ENCODE results near the gene KIF9. TPM values are rescaled to one million over a fixed set of nuclear protein-coding genes. Genes with fewer than 3 reads are reported as not detected.

KIF9 gene
- total and polyA plus RNA-seq, 2 of the 8 experiments (the other 6 are each of a cell fraction or from before 2014, with no cell fraction given), result 5.0 to 8.0 TPM

- no peak for FAIRE-seq
- POLR2A ChIA-PET (ENCODE audit: partially characterized antibody), result interaction anchor here (1.5 kb wide), 1 partner anchor 14 kb away, joined by 6 read pairs; no protein-coding TSS in a partner anchor
- peaks cover 0 to 50% of the 10 kb centered on the region in 2 experiments; a peak in 2 of 4 replicates for H3K79me2 ChIP-seq (ENCODE audit: control insufficient read depth in 1 of 2, insufficient read depth in 2 of 2, low read length in 2 of 2)
- TF ChIP-seq CHD7 (IDR thresholded peaks at IDR 0.05; ENCODE audit: insufficient replicate concordance, low read length), result no peak
Measured at GRCh38 chr3:47301456-47301855, 18.9 kb upstream of the KIF9 start.

More at GRCh38 chr3:47301456-47301855, 18.9 kb upstream of the KIF9 start:
- Histone ChIP-seq H3K4me3 (ENCODE audit: extremely low read depth in 1 of 4, insufficient read depth in 2 of 4, low read depth in 3 of 4, low read length in 4 of 4) (no peak overlapping the region), H3K9me3 (ENCODE audit: insufficient read depth in 2 of 2, low read depth in 1 of 2, low read length in 1 of 2) (no peaks in the 10 kb centered on the region), H2BK15ac (ENCODE audit: low read length) (no peak overlapping the region), H4K5ac (ENCODE audit: insufficient read length, low read depth, low read length) (no peak overlapping the region), H3K56ac (replicated peaks; ENCODE audit: insufficient read length, low read depth, low read length) (no peak overlapping the region), H3K23ac (ENCODE audit: insufficient read length) (no peak overlapping the region), H3K27me3 (replicated peaks in 1 of 4; ENCODE audit: control insufficient read depth in 3 of 4, extremely low read depth in 1 of 4, insufficient read depth in 3 of 4, low read length in 3 of 4) (no peaks in the 10 kb centered on the region), H3K18ac (ENCODE audit: extremely low read depth, low read length) (no peak overlapping the region), H4K20me1 (replicated peaks in 1 of 2; ENCODE audit: control insufficient read depth in 1 of 2, insufficient read depth in 2 of 2, low read length in 2 of 2) (peaks cover 1 to 7% of the 10 kb centered on the region in 2 experiments), H2AK5ac (ENCODE audit: low read depth, low read length) (no peak overlapping the region), H3K79me1 (ENCODE audit: low read depth, low read length) (peaks cover 5% of the 10 kb centered on the region), H2BK120ac (replicated peaks; ENCODE audit: low read depth, low read length) (no peak overlapping the region), H4K91ac (replicated peaks; ENCODE audit: insufficient read length, low read length) (no peak overlapping the region), H3K4ac (replicated peaks; ENCODE audit: insufficient read length, low read depth, low read length) (no peak overlapping the region), H3K4me1 (replicated peaks in 1 of 4; ENCODE audit: control insufficient read depth in 3 of 4, insufficient read depth in 4 of 4, low read length in 3 of 4) (no peaks in the 10 kb centered on the region), H3K14ac (ENCODE audit: insufficient read length) (no peak overlapping the region), H2AFZ (ENCODE audit: low read length) (no peak overlapping the region), H2BK20ac (ENCODE audit: low read length) (no peak overlapping the region), H4K8ac (ENCODE audit: extremely low read depth, insufficient read depth, low read length) (no peak overlapping the region), H2BK5ac (ENCODE audit: low read depth, low read length) (no peak overlapping the region), H3K36me3 (ENCODE audit: control insufficient read depth in 2 of 4, insufficient read depth in 4 of 4, low read length in 3 of 4) (peaks cover 4 to 5% (median 5%) of the 10 kb centered on the region in 4 experiments; a peak in 2 of 8 replicates), H3K23me2 (ENCODE audit: low read depth, low read length) (no peaks in the 10 kb centered on the region; the same call in 1 of the 2 replicates), H3K9ac (replicated peaks in 1 of 4; ENCODE audit: extremely low read depth in 1 of 4, low read depth in 3 of 4, low read length in 3 of 4) (no peak overlapping the region), H3K4me2 (ENCODE audit: insufficient read depth in 1 of 2, low read depth in 2 of 2, low read length in 2 of 2) (no peak overlapping the region; a peak in 1 of 4 replicates), H3K27ac (ENCODE audit: low read depth, low read length) (no peak overlapping the region), H2BK12ac (ENCODE audit: low read depth, low read length) (no peak overlapping the region)
- CTCF ChIA-PET (ENCODE audit: partially characterized antibody), result interaction anchor here (0.5 kb wide), 1 partner anchor 51 kb away, joined by 4 read pairs; no protein-coding TSS in a partner anchor
- DNase-seq (ENCODE audit: low read depth in 1 of 2, low spot score in 2 of 2), result no peak
